Endothelial cell of umbilical vein (primary cell): ENCODE measurements around the gene AQP12B. TPM values are rescaled to one million over a fixed set of nuclear protein-coding genes. Genes with fewer than 3 reads are reported as not detected.

ENCODE experiments used
- BruUV-seq: library from RNA; stranded (reverse); fragments of 400-500 nt; replicated peaks from 2 replicates; lab custom pipeline; 2021; lab: Mats Ljungman, UMichigan
- CTCF ChIA-PET: fragments of 300-600, 350-600 bp; sonication (Branson Sonifier 250); formaldehyde crosslinking; loops from one replicate; lab custom pipeline; 2021; ENCODE audit warnings: antibody characterized with exemption, inconsistent platforms; lab: Charles Lee
- POLR2A ChIA-PET: fragments of 300-600, 350-600 bp; sonication (Branson Sonifier 250); formaldehyde crosslinking; loops from one replicate; lab custom pipeline; 2021; ENCODE audit warnings: antibody characterized with exemption, inconsistent platforms; lab: Charles Lee
- DNase-seq: peaks from one replicate; pipeline ENCODE4 v3.0.0-alpha.2; 2011; ENCODE audit warnings: low read depth, low spot score
- FAIRE-seq: peaks from 2 replicates; lab custom pipeline; 2011; peaks lifted over from hg19 to GRCh38; lab: Jason Lieb, UNC
- H2AFZ ChIP-seq: 2 replicates; pipeline ENCODE4 v1.6.0; 2012; ENCODE audit warnings: low read depth, low read length, control low read depth, inconsistent platforms
- H3K27ac ChIP-seq: 2 replicates; pipeline ENCODE4 v1.5.1; 2011; ENCODE audit warnings: low read depth, mild to moderate bottlenecking, control low read depth, low read length, moderate library complexity; ENCODE audit not compliant: insufficient read depth
- H3K27me3 ChIP-seq, 2 experiments: 2 replicates each; pipeline versions ENCODE4 v1.6.0 to v1.6.1; 2011; ENCODE audit warnings: low read length in 2 of 2, mixed read lengths in 1 of 2; ENCODE audit not compliant: control insufficient read depth in 2 of 2, insufficient read depth in 2 of 2
- H3K36me3 ChIP-seq, 2 experiments: 2 replicates in 1 of 2; 3 replicates in 1 of 2; pipeline ENCODE4 v1.5.1; 2011; ENCODE audit warnings: low read length in 2 of 2, mild to moderate bottlenecking in 1 of 2, moderate library complexity in 1 of 2; ENCODE audit not compliant: control insufficient read depth in 2 of 2, insufficient read depth in 2 of 2; ENCODE audit errors: extremely low read depth in 1 of 2
- H3K4me1 ChIP-seq: 3 replicates; pipeline ENCODE4 v1.5.1; 2011; ENCODE audit warnings: mild to moderate bottlenecking, low read length; ENCODE audit not compliant: control insufficient read depth, insufficient read depth; ENCODE audit errors: extremely low read depth
- H3K4me2 ChIP-seq: 2 replicates; pipeline ENCODE4 v1.6.1; 2011; ENCODE audit warnings: low read length, control low read depth, mixed read lengths; ENCODE audit not compliant: insufficient read depth
- H3K4me3 ChIP-seq, 3 experiments: fragments of 200-600 bp in 1 of 3; sonication (generic), shearing (Covaris generic) in 1 of 3; replicated peaks in 1 of 3; 2 replicates each; pipeline ENCODE4 v1.5.1; 2011 to 2016; ENCODE audit warnings: control low read depth in 3 of 3, low read length in 3 of 3, mild to moderate bottlenecking in 2 of 3, inconsistent platforms in 1 of 3, low read depth in 1 of 3, moderate library complexity in 1 of 3; ENCODE audit not compliant: insufficient read depth in 1 of 3
- H3K79me2 ChIP-seq: 2 replicates; pipeline ENCODE4 v1.6.0; 2012; ENCODE audit warnings: low read length, inconsistent platforms; ENCODE audit not compliant: control insufficient read depth, insufficient read depth
- H3K9ac ChIP-seq: replicated peaks from 2 replicates; pipeline ENCODE3; 2011; ENCODE audit warnings: low read length, control low read depth; ENCODE audit not compliant: insufficient read depth; ENCODE audit errors: extremely low read depth
- H3K9me1 ChIP-seq: replicated peaks from 3 replicates; pipeline ENCODE4 v1.6.0; 2011; ENCODE audit warnings: mild to moderate bottlenecking, low read length; ENCODE audit not compliant: control insufficient read depth, insufficient read depth; ENCODE audit errors: extremely low read depth
- H3K9me3 ChIP-seq: replicated peaks from 2 replicates; pipeline ENCODE4 v1.5.1; 2012; ENCODE audit warnings: low read length, inconsistent platforms; ENCODE audit not compliant: control insufficient read depth, insufficient read depth
- H4K20me1 ChIP-seq: replicated peaks from 2 replicates; pipeline ENCODE3; 2011; ENCODE audit warnings: mild to moderate bottlenecking, low read length; ENCODE audit not compliant: control insufficient read depth, insufficient read depth; ENCODE audit errors: extremely low read depth
- CTCF ChIP-seq, 2 donors: IDR thresholded peaks; 1 replicate in 1 of 2; 2 replicates in 1 of 2; pipeline ENCODE4 v1.5.1; 2011; ENCODE audit warnings: low read length in 2 of 2, mild to moderate bottlenecking in 2 of 2, moderate library complexity in 2 of 2, control low read depth in 1 of 2, inconsistent platforms in 1 of 2, low read depth in 1 of 2; ENCODE audit not compliant: insufficient read depth in 1 of 2; ENCODE audit errors: extremely low read depth in 1 of 2
- EZH2 ChIP-seq: IDR thresholded peaks from 2 replicates; pipeline ENCODE4 v1.6.1; 2012; ENCODE audit warnings: borderline replicate concordance, low read depth, mild to moderate bottlenecking, moderate library complexity, low read length, inconsistent platforms; ENCODE audit not compliant: severe bottlenecking
- FOS ChIP-seq: IDR thresholded peaks from 2 replicates; pipeline ENCODE4 v1.6.1; 2011; ENCODE audit warnings: mild to moderate bottlenecking, low read length, moderate library complexity, borderline replicate concordance; ENCODE audit not compliant: insufficient read depth
- GATA2 ChIP-seq: IDR thresholded peaks from 2 replicates; pipeline ENCODE4 v1.7.0; 2011; ENCODE audit warnings: low read depth, mild to moderate bottlenecking, moderate library complexity, mixed read lengths, low read length; ENCODE audit not compliant: insufficient read length, insufficient read depth
- JUN ChIP-seq: IDR thresholded peaks from 2 replicates; pipeline ENCODE4 v1.6.1; 2011; ENCODE audit warnings: borderline replicate concordance, low read depth; ENCODE audit not compliant: insufficient read length, insufficient read depth
- MAX ChIP-seq: IDR thresholded peaks from 2 replicates; pipeline ENCODE4 v1.6.1; 2011; ENCODE audit not compliant: insufficient read depth, insufficient read length
- MYC ChIP-seq: IDR thresholded peaks from one replicate; pipeline ENCODE4 v1.6.1; 2011; ENCODE audit warnings: mild to moderate bottlenecking, low read depth, low read length
- POLR2A ChIP-seq: IDR thresholded peaks from 2 replicates; pipeline ENCODE4 v1.6.1; 2012; ENCODE audit warnings: low read depth, mild to moderate bottlenecking, control low read depth, low read length
- POLR2AphosphoS5 ChIP-seq: IDR thresholded peaks from 2 replicates; pipeline ENCODE4 v1.6.1; 2012; ENCODE audit warnings: low read depth, mild to moderate bottlenecking, control low read depth, low read length, moderate library complexity; ENCODE audit not compliant: insufficient read depth
- dilution Hi-C: fragments of 300-500 bp; cut with MboI; formaldehyde crosslinking; loops from one replicate; pipeline ENCODE4 v1.15.0; 2019; ENCODE audit warnings: low sequenced_read_pairs; ENCODE audit not compliant: extremely low pct_ligation_motif_present
- intact Hi-C: fragments of 100-400 bp; cut with micrococcal nuclease; formaldehyde crosslinking; loops from one replicate; pipeline ENCODE4 v1.10.0; 2022
- polyA plus RNA-seq, 4 experiments: library from polyadenylated mRNA; depleted of rRNA in 3 of 4; stranded (reverse) in 3 of 4; unstranded in 1 of 4; fragments of >200 nt; gene quantifications; 2 replicates each; pipeline versions ENCODE4 v1.2.1 to v1.2.3, GENCODE V29; 2011 to 2012; ENCODE audit warnings: missing spikeins in 1 of 4
- total RNA-seq: library from RNA; stranded (reverse); gene quantifications from 2 replicates; pipeline ENCODE4 v1.2.3, GENCODE V29; 2021

AQP12B gene
- total and polyA plus RNA-seq, 2 donors (not counting 3 experiments of a cell fraction or from before 2014, with no cell fraction given): not detected

- FAIRE-seq (no peak), DNase-seq (no peak)
- TF ChIP-seq MAX: no peak
- no peak for TF ChIP-seq CTCF (IDR thresholded peaks at IDR 0.05; ENCODE audit: extremely low read depth in 1 of 2, insufficient read depth in 1 of 2, low read depth in 1 of 2, low read length in 2 of 2)
- TF ChIP-seq MYC: no peak
- no peak for TF ChIP-seq EZH2
- TF ChIP-seq POLR2A: no peak
- TF ChIP-seq POLR2AphosphoS5: no peak
- TF ChIP-seq GATA2: no peak
- TF ChIP-seq FOS: no peak
- no peak for TF ChIP-seq JUN
- Histone ChIP-seq H3K4me1 (no peaks in the 10 kb centered on the region), H3K9me3 (no peaks in the 10 kb centered on the region), H3K79me2 (no peaks in the 10 kb centered on the region), H3K27me3 (no peaks in the 10 kb centered on the region), H3K9ac (no peak overlapping the region), H3K27ac (no peak overlapping the region), H2AFZ (no peak overlapping the region), H4K20me1 (no peaks in the 10 kb centered on the region), H3K9me1 (no peaks in the 10 kb centered on the region), H3K4me2 (no peak overlapping the region), H3K4me3 (no peak overlapping the region), H3K36me3 (no peaks in the 10 kb centered on the region)
- ChIA-PET POLR2A (no interaction called here), CTCF (no interaction called here)
- intact Hi-C loops (no loop called here), dilution Hi-C loops (no loop called here)
- no TSS peak for BruUV-seq
Measured at GRCh38 chr2:240724431-240724830, 41.7 kb upstream of the AQP12B start.
